ENCODE data around the gene MLN. TPM values are rescaled to one million over a fixed set of nuclear protein-coding genes. Genes with fewer than 3 reads are reported as not detected.

Gene MLN
- total RNA-seq, 1 experiment from 2014 or later: not detected

DNA sequence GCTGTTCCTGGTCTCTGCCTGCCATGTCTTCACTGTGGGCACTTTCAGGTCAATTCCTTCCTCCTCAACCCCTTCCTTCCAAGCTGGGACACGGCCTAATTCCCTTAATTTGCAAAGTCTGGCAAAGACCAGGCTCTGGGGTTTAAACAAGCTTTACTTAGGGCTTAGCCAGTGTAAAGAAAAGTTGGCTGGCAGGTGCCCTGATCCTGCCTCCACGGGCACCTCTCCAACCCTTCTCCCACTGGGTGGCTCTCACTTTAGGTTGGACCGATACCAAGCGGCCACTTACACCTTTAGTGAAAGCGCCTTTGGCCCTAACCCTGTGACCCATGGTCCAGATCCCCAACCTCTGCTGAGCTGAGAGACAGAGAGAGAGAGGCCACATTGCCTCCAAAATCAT is 13.7 kb upstream of the MLN start:
- no TSS peak for BruUV-seq (replicated peaks)
- H3K4me1 ChIP-seq (ENCODE audit: control insufficient read depth in 1 of 2, insufficient read depth in 2 of 2, low read length in 2 of 2): peaks cover 0 to 4% of the 10 kb centered on the region in 2 experiments; a peak in 2 of 4 replicates
- no peaks in the 10 kb centered on the region for H3K9me3 ChIP-seq (ENCODE audit: control insufficient read depth in 1 of 2, insufficient read depth in 1 of 2, low read depth in 1 of 2, low read length in 2 of 2)
- peaks cover 13% of the 10 kb centered on the region for H3K27me3 ChIP-seq (ENCODE audit: insufficient read depth, low read length)
- H3K9me2 ChIP-seq (ENCODE audit: insufficient read depth): no peaks in the 10 kb centered on the region
- H3K36me3 ChIP-seq (ENCODE audit: control insufficient read depth in 1 of 2, insufficient read depth in 2 of 2, low read length in 2 of 2): no peaks in the 10 kb centered on the region
- no peak for TF ChIP-seq SP1 (IDR thresholded peaks at IDR 0.05; ENCODE audit: low read depth)
- no peak for TF ChIP-seq JUND (IDR thresholded peaks at IDR 0.05)
- no peak for TF ChIP-seq ELF1 (IDR thresholded peaks at IDR 0.05; ENCODE audit: borderline replicate concordance, low read depth)
- no peak for TF ChIP-seq FOSL1 (IDR thresholded peaks at IDR 0.05; ENCODE audit: low read depth)
- TF ChIP-seq POLR2A (IDR thresholded peaks at IDR 0.05; ENCODE audit: borderline replicate concordance, extremely low read depth, insufficient read depth, insufficient read length): no peak
- TF ChIP-seq, protein P1, sequence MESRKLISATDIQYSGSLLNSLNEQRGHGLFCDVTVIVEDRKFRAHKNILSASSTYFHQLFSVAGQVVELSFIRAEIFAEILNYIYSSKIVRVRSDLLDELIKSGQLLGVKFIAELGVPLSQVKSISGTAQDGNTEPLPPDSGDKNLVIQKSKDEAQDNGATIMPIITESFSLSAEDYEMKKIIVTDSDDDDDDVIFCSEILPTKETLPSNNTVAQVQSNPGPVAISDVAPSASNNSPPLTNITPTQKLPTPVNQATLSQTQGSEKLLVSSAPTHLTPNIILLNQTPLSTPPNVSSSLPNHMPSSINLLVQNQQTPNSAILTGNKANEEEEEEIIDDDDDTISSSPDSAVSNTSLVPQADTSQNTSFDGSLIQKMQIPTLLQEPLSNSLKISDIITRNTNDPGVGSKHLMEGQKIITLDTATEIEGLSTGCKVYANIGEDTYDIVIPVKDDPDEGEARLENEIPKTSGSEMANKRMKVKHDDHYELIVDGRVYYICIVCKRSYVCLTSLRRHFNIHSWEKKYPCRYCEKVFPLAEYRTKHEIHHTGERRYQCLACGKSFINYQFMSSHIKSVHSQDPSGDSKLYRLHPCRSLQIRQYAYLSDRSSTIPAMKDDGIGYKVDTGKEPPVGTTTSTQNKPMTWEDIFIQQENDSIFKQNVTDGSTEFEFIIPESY (IDR thresholded peaks at IDR 0.05; ENCODE audit: extremely low read depth, insufficient replicate concordance, low read length): no peak
- no peak for TF ChIP-seq TCF7L2 (IDR thresholded peaks at IDR 0.05; ENCODE audit: borderline replicate concordance, extremely low read depth, insufficient read depth, insufficient read length)
- TF ChIP-seq POLR2AphosphoS5 (IDR thresholded peaks at IDR 0.05; ENCODE audit: low read depth, low read length): no peak
- no peak for TF ChIP-seq EZH2phosphoT487 (IDR thresholded peaks at IDR 0.05; ENCODE audit: borderline replicate concordance)
- no peak for TF ChIP-seq CBX3 (IDR thresholded peaks at IDR 0.05; ENCODE audit: low read depth)
- no peak for TF ChIP-seq RAD21 (IDR thresholded peaks at IDR 0.05; ENCODE audit: low read depth)
- TF ChIP-seq, protein P2, sequence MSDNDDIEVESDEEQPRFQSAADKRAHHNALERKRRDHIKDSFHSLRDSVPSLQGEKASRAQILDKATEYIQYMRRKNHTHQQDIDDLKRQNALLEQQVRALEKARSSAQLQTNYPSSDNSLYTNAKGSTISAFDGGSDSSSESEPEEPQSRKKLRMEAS (IDR thresholded peaks at IDR 0.05): no peak
- no peak for TF ChIP-seq SRF (IDR thresholded peaks at IDR 0.05; ENCODE audit: low read depth)
- TF ChIP-seq EZH2 (IDR thresholded peaks at IDR 0.05): no peak
- TF ChIP-seq, protein P3, sequence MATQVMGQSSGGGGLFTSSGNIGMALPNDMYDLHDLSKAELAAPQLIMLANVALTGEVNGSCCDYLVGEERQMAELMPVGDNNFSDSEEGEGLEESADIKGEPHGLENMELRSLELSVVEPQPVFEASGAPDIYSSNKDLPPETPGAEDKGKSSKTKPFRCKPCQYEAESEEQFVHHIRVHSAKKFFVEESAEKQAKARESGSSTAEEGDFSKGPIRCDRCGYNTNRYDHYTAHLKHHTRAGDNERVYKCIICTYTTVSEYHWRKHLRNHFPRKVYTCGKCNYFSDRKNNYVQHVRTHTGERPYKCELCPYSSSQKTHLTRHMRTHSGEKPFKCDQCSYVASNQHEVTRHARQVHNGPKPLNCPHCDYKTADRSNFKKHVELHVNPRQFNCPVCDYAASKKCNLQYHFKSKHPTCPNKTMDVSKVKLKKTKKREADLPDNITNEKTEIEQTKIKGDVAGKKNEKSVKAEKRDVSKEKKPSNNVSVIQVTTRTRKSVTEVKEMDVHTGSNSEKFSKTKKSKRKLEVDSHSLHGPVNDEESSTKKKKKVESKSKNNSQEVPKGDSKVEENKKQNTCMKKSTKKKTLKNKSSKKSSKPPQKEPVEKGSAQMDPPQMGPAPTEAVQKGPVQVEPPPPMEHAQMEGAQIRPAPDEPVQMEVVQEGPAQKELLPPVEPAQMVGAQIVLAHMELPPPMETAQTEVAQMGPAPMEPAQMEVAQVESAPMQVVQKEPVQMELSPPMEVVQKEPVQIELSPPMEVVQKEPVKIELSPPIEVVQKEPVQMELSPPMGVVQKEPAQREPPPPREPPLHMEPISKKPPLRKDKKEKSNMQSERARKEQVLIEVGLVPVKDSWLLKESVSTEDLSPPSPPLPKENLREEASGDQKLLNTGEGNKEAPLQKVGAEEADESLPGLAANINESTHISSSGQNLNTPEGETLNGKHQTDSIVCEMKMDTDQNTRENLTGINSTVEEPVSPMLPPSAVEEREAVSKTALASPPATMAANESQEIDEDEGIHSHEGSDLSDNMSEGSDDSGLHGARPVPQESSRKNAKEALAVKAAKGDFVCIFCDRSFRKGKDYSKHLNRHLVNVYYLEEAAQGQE (IDR thresholded peaks at IDR 0.05; ENCODE audit: low read depth): no peak
- no peak for TF ChIP-seq CEBPB (IDR thresholded peaks at IDR 0.05; ENCODE audit: low read depth)
- ATAC-seq (no peak), DNase-seq (ENCODE audit: low read depth, low spot score) (no peak)
- intact Hi-C loops (cut with micrococcal nuclease): no loop called here
- no peak overlapping the region for H3K9ac ChIP-seq (ENCODE audit: low read length)
- RAD21 ChIA-PET (ENCODE audit: low non-redundant PET in 1 of 2, low total read pairs in 2 of 2, uncharacterized antibody in 2 of 2, unreplicated experiment in 2 of 2): no interaction called here
- CTCF ChIA-PET: no interaction called here
- H4K20me1 ChIP-seq (ENCODE audit: insufficient read depth): no peaks in the 10 kb centered on the region
- POLR2A ChIA-PET: no interaction called here
- H2AFZ ChIP-seq (ENCODE audit: low read depth, low read length, poor library complexity, severe bottlenecking): no peak overlapping the region
- H3K27ac ChIP-seq (ENCODE audit: low read depth, low read length): no peak overlapping the region
- no peak overlapping the region for H3K4me3 ChIP-seq (replicated peaks in 1 of 2; ENCODE audit: low read depth in 1 of 2, low read length in 2 of 2)
- no peaks in the 10 kb centered on the region for H3K79me2 ChIP-seq (ENCODE audit: insufficient read depth, low read length)
- H3K4me2 ChIP-seq (ENCODE audit: low read length): no peak overlapping the region
